GOT3 (cell line): Measurements from ENCODE around the gene SLC24A4.

ENCODE experiments used
- DNase-seq: peaks from one replicate; lab custom pipeline; 2025; ENCODE audit warnings: mixed read lengths; lab: John Stamatoyannopoulos, UW

SLC24A4 gene

GRCh38 chr14:92323011-92323915, at the start of gene SLC24A4:
Gene SLC24A4, plus strand, starts transcription at chr14:92323165. Its CDS starts 666 bp downstream, at chr14:92323831.
- no peak for DNase-seq

GRCh38 chr14:92273166-92273565, 49.8 kb upstream of the SLC24A4 start:
- DNase-seq, result no peak

GRCh38 chr14:92274055-92274454, 48.9 kb upstream of the SLC24A4 start:
- DNase-seq, result no peak

DNA sequence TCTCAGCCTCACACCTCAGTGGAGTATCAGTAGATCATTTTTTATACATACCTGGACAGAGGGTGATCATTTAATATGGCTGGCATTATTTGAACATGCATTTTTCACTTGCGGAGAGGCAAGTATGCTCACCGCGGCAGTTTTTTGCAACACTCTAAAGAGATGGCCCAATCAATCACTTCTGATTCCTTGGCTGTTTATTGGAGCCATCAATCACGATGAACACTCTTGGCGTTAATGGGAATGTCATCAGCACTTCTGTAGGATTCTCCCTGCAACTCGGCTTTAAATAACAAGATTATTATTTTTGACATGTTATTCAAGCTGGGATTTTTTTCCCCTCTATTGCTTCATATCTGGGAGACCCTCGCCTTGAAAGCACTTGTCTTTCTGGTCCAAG, 46.9 kb upstream of the SLC24A4 start:
- DNase-seq, result no peak

DNA sequence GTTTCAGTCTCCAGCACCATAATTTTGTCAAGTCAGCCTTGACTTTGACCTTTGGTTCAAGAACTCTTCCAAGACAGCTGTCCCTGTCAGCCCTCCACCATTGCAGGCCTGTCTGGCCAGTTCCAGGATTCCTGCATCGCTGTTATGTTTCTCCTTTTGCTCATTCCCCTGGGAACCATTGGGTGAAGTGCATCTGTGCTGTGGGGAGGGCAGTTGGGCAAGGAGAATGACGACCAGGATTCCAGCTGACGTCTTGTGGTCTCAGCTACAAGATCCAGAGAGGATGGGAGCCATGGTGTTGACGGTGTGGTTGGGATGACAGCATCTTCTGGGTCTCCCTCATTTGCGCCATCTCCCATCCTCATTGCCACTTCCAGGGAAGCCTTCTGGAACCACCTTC, 45.9 kb upstream of the SLC24A4 start:
- no peak for DNase-seq

DNA sequence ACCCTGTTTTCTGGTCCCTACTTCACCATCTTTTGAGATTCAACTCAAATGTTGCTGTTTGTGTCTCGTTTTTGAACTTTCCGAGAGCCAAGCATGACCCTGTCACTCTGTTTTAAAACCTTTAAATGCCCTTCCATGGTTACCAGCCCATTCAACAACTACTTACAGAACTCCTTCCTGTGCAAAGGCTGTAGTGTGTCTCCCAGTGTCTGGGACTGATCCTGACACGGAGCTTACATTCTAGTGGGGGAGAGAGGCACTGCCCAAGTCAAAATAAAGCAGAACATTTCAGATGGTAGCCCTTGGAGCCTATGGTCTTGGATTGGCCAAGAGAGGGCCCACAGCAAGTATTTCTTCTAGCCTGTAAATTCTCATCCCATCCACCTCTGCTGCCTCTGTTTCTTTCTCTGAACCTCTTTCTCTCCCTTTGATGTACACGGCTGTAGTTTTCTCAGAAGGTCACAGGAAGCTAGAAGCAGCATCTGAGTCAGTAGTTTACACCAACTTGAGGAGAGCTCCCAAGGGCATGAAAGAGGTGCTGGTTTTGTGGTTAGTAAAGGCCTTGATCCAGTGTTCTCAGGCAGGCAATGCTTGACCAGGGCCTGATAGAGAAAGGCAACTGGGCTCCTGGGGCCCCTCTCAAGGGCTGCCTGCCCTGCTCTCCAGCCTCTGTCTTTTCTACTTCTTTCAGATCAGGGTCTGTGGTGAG, 42.3 kb upstream of the SLC24A4 start:
- no peak for DNase-seq

- DNase-seq, result no peak
These were observed 40.3 kb upstream of the SLC24A4 start for GRCh38 chr14:92282669-92283068.

DNA sequence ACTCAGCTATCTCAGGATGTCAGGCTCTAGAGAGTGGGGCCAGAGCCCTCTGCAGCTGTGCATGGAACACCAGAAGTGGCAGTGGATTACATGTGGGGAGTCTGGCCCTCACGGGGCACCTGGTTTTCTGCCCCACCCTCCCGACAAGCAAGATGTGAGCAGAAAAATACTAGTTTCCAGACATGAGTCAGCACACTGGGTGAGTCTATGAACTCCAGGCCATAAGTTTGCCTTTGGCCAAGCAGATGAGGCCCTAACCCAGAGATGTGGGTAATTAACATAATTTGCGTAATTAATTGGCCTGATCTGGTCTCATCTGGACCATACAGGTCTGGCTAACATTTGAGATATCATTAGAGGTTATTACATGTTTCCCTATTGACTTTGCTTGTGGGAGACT, 37.7 kb upstream of the SLC24A4 start:
- DNase-seq, result no peak

DNA sequence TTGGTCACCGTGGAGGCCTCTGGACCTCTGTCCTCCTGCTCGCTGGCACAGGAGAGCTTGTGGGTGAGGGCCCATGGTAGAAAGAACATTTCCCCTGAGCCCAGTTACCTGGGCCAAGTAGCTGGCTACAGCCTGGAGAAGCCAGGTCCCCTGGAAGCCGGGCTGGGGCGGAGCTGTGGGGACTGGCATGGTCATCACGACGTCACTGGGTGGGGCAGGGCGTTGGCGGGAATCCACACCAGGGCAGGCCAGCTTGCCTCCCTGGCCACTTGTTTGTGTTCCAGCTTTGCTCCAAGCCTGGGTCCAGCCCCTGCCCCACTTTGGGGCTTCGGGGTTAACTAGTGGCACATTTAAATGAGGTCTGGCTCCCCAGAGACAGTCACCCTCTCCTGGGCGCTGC, 35.0 kb upstream of the SLC24A4 start:
- DNase-seq, result no peak

DNA sequence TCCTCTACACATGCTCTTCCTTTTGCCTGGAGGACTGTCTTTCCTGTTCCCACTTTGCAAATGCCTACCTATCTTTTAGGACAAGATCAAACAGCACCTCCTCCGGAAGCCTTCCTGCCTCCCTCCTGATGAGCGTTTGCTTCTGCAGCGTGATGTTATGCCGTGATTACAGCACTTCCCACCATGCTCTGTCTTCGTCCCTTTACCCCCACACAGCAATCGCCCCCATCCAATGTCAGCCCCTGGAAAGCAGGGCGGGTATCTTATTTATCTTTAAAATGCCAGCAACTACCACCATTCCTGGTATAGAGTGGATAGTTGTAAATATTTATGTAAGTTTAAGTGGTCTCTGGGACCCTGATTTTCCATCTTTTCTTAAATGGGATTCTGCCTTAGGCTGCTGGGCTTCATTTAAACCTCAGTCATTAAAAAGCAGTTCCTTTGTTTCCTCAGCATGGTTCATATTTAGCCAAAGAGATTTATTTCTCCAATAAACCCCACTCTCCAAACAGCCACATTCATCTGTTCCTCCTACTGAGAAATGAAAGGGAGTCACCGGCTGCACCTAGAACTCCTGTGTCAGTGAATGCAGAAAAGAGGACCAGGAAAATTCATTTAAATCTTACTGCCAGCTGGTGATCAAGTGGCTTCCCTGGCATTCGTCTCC, 33.8 kb upstream of the SLC24A4 start:
- DNase-seq, result no peak

- no peak for DNase-seq
These were observed 30.3 kb upstream of the SLC24A4 start for GRCh38 chr14:92292673-92293072.

DNA sequence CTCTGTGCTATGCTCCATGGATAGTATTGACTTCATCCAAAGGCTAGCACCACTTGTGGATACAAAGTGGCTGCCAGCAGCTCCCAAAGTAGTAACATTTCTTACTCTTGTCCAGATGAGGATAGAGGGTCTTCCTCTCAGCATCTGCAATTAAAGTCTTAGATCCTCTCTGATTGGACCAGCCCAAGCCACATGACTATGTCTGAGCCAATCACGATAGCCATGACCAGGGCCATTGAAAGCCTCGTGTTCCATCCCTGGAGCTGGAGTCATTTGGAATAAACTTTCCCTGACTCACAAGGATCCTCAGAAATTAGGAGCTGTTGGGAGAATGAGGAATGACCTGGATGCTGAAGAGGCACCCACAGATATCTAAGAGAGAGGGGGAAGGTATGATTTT, 28.5 kb upstream of the SLC24A4 start:
- no peak for DNase-seq

- DNase-seq, result no peak
These were observed 25.0 kb upstream of the SLC24A4 start for GRCh38 chr14:92297818-92298595.

GRCh38 chr14:92302481-92302880, 20.5 kb upstream of the SLC24A4 start:
- DNase-seq, result no peak

DNA sequence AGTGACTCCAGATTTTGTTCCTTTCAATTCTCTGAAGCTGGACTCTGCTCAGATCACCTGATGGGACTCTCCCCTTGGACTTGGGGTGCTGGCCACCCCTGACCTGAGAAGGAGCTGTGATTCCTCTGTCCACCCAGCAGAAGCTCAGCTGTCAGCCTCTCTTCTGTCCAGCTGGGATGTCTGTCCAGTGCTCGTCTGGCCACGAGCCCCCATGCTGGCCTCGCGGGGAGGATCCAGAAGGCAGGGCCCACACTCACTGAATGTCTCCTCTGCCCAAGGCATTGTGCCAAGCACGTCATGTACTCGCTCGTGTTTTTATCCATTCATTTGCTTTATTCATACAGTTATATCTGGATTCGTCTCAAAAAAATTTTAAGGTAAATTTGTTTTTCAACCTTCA, 14.2 kb upstream of the SLC24A4 start:
- DNase-seq, result no peak

GRCh38 chr14:92309968-92310530, 12.9 kb upstream of the SLC24A4 start:
- no peak for DNase-seq

GRCh38 chr14:92310776-92311375, 12.1 kb upstream of the SLC24A4 start:
- DNase-seq, result no peak

DNA sequence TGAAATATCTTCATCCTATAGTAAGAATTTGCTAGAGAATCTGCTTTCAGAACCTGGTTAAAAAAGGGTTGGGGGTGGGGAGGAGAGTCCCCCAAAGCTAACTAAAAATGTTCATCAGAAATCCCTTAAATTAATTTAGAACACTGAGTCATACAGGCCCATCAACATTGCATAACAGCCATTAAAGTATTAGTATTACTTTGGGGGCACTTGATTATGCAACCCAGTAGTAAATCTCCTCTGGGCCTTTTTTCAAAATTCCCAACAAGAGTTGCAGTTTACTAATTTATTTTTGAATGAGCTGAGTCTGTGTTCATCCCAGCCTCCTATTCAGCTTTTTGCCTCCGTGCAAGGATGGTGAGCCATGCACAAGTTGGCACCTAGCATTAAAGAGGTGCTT, 8.8 kb upstream of the SLC24A4 start:
- DNase-seq, result no peak

- DNase-seq, result no peak
These were observed 7.7 kb upstream of the SLC24A4 start for GRCh38 chr14:92315050-92315805.

DNA sequence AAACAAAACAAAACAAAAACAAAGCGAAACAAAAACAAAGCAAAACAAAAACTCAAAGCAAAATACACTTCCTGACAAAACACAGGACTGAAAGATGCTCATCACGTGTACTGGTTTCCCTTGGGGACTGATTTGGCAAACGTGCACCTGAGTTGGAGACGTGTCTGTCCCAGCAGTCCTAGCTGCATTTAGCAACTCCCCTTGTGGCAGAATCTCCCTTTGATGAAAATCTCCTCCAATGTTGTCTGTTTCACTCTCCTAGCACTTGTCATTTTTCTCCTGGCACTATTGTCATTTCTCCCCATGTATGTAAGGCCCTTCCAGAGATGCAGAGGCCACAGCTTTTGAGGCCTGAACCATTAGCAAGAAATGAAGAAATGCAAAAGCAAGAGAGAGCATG, 6.8 kb upstream of the SLC24A4 start:
- no peak for DNase-seq
